ENCODE measurements around the gene SMR3A.

- TF ChIP-seq CTCF (IDR thresholded peaks at IDR 0.05; ENCODE audit: low read depth, low read length, poor library complexity, severe bottlenecking) (no peak), EZH2phosphoT487 (IDR thresholded peaks at IDR 0.05; ENCODE audit: borderline replicate concordance, low read length) (no peak)
Measured at GRCh38 chr4:70382691-70383181, 22.2 kb downstream of the SMR3A start, which contains the start of gene SMR3B.
